HG03442 (cell line): ENCODE measurements around the gene NF1.
"Not testable (repeated sequence)": the region's sequence is repeated elsewhere in the genome, so short reads cannot be mapped to it uniquely, and the experiment has no call there.

Source experiments
- ATAC-seq: cut with Tn5 transposase; IDR thresholded peaks from one replicate; pipeline ENCODE4 v1.9.1; 2021; ENCODE audit warnings: mild to moderate bottlenecking, moderate library complexity; ENCODE audit not compliant: unreplicated experiment

The NF1 gene

DNA sequence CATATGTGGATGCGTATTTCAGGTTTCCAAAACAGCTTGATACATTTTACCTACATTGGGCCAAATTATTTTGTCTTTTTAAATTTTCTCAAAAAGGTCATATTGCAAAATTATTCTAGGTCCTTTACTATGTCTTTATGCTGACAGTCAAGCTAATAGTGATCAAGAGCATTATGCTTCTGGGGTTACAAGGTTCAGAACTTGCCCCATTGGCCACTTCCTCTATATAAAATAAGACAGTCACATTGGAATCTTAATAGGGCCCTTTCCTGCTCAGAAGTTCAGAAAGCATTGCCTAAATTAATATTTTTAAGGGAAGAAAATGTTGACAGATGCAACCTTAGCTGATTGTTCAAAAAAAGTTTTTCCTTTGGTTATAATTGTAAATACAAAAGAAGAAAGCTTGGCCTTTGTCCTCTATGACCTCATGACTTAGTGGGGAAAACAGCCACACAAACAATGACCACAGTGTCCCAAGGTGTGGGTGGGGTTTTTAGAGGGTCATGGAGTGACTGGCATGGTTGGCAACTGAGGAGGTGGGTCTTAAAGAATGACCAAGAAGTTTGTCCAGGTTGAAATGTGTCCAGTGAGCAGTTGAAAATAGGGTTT lies 284.9 kb downstream of the NF1 start:
- no peak for ATAC-seq

- no peak for ATAC-seq
These were observed 286.4 kb downstream of the NF1 start for GRCh38 chr17:31381165-31381668.

DNA sequence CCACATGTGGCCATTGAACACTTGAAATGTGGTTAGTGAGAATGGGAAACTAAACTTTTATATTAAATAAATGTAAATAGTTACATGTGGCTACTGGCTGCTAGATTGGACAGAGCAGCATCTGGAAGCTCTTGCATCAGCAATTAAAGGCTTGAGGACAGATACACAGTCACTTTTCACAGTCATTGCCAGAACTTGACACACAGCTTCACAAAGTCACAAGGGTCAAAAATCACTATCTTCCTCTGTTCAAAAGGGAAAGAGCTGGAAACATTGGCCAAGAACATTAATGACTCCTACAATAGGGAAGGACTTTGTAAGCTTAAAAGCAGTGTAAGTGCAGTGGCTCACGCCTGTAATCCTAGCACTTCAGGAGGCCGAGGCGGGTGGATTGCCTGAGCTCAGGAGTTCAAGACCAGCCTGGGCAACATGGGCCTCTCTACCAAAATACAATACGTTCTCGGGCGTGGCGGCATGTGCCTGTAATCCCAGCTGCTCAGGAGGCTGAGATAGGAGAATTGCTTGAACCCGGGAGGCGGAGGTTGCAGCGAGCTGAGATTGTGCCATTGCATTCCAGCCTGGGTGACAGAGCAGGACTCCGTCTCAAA lies 288.0 kb downstream of the NF1 start:
- ATAC-seq: not testable (repeated sequence)

DNA sequence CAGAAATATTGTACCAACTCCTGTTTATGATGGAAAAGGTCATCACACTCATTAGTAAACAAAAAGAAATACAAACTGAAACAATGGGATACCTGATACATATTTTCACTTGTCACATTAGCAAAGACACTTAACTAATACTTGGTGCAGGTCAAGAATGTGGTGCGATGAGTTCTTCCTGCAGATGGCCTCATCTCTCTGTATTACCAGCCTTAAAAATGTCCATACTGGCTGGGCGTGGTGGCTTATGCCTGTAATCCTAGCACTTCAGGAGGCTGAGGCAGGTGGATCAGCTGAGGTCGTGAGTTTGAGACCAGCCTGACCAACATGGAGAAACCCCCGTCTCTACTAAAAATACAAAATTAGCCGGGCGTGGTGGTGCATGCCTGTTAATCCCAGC lies 288.7 kb downstream of the NF1 start:
- not testable (repeated sequence) for ATAC-seq

DNA sequence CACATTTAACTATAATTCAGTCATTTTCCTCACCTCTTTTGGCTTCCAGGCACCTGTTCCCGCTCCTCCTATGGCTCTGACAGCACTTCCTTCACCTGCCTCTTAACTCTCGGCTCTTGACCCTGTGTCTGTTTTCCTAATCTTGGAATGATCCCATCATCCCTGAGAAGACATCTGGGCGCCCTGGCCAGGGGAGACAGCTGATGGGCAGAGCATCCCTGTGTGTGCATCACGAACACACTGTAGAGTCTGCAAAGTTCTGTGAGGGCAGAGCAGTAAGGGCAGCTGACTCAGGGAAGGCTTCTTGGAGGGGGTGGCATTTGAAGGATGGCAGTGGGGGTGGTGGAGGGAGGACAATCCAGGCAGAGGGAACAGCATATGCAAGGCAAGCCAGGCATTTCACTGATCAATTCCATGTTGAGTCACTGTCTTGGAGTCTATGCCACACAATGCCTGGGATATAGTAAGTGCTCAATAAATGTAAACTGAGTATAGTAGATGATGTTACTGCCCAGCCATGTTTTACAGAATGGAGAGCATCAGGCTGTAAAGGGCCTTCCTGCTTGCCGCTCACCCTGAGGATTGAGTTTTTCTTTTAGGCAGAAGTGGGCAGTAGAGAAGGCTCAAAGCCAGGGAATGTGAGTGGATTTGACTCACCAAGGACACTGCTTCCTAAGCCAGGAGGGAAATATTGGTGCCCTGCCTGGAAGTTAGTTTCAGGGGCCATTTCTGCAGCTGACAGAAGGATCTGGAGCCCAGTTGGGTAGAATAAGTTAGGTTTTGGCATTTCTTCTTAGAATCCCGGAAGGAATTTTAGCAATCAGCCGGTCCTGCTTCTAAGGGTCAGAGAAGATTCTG lies 290.9 kb downstream of the NF1 start:
- no peak for ATAC-seq

- no peak for ATAC-seq
These were observed 291.8 kb downstream of the NF1 start for GRCh38 chr17:31386542-31387075.

- no peak for ATAC-seq
These were observed 292.7 kb downstream of the NF1 start for GRCh38 chr17:31387438-31387837.

DNA sequence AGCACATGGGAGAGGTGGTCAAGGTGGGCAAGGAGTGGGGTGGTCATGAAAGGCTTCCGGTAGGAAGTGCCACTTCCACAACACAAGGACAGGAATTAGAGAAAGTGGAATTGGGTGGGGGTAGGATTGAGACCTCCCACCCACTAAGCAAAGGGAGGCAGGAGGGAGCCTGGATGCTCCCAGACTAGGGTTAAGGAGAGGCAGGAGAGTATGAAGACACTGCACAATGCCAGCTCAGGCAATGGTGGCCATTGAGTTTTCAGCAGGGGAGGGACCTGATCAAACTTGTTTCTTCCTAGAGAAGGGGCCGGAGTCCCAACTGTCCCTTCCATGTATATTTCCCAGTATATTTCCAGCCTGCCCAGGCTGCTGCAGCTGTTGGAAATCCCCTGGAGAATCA lies 293.6 kb downstream of the NF1 start:
- no peak for ATAC-seq

DNA sequence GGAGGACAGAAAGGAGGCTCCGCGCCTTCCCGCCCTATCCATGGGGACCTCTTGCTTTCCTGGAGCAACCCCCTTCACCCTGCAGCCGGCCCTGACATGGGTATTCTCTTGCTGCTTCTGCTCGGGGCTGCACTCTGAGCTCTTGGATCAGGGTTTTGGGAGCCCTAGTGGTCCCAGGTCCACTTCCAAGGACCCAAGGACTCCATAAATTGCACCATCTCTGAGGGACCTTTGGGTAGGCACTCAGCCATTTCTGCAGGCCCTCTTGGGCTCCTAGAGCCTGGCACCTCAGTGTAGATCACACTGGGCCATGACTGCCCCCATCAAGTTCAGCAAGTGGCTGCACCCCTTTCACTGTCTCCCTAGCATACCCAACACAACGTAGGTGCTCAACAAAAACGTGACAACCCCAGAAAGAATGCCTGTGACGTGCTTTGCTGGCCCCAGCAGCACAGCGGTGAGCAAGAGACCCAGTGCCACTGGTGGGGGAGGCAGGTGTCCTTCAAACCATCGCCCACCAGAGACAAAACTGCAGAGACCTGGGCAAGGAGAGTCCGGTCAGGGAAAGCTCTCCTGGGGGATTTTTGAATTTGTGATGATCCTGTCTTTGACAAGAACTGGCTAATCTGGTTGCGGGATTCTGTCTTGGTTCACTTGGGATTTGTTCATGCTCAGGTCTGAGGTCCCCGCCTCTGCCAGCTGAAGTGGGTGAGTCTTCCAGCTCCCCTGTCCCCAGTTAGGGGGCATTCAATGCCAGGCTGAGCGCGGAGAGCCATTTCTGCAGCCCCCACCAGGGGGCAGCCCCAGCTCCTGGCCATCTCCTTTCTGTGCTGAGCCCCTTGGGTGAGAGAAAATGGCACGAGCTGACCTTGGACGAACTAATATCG lies 294.2 kb downstream of the NF1 start:
- ATAC-seq: no peak

- ATAC-seq: no peak
These were observed 295.0 kb downstream of the NF1 start for GRCh38 chr17:31389657-31390381.

- no peak for ATAC-seq
These were observed 295.6 kb downstream of the NF1 start for GRCh38 chr17:31390426-31390747.

DNA sequence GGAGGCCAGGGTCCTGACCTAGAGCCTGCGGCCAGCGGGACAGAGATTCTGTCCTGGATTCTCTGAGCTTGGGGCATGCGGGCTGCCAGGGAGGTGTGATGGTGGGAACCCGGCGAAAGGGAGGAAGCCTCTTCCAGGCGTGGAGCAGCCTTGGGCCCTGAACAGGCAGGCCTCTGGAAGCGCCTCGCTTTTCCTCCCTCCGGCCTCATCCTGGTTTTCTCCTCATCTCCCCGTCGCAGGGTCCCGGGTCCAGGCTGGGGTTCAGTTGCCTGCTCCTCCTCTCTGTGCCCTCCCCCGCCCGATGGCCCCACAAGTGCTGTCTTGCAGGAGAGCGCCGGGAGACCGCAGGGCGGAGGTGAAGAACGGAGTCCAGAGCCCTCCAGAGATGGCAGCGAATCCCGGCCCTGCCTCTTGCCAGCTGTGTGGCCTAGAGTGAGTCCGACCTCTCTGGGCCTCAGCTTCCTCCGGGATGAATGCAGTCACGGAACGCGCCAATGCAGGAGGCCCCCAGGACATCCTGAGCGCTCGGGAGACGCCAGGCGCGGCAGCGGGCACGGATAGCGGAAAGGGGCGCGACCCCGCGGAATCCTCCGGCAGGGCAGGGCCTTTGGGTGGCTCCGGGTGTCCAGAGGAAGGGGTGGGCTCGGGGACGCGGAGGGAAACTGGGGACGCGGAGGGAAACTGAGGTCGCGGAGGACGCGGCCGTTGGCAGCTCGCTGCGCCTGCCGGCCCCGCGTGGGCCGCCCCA lies 296.1 kb downstream of the NF1 start:
- ATAC-seq: no peak

- no peak for ATAC-seq
These were observed 296.7 kb downstream of the NF1 start, which contains the start of gene RAB11FIP4 for GRCh38 chr17:31391496-31391949. Gene RAB11FIP4 (plus strand): TSS chr17:31391675. CDS start chr17:31391853, 178 bp downstream.

- no peak for ATAC-seq
These were observed 297.5 kb downstream of the NF1 start for GRCh38 chr17:31392002-31392855.

GRCh38 chr17:31392856-31393748 lies 298.3 kb downstream of the NF1 start:
- ATAC-seq: no peak

DNA sequence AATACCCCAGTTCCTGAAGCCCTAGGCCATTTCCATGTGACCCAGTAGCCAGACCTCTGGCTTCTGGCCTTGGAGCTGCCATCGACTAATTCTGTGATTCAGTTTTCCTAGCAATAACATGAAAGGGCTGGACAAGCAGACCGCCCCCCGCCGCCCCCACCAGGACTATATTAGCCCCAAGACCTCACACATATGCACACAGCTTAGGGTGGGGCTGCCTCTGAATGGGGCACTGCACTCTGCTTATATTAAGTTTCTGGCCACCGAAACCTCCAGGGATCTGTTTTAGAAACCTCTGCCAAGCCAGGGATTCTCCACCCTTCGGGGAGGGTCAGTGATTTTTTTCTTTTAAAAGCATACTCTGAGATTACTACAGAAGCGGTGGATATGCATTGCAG lies 299.0 kb downstream of the NF1 start:
- no peak for ATAC-seq

DNA sequence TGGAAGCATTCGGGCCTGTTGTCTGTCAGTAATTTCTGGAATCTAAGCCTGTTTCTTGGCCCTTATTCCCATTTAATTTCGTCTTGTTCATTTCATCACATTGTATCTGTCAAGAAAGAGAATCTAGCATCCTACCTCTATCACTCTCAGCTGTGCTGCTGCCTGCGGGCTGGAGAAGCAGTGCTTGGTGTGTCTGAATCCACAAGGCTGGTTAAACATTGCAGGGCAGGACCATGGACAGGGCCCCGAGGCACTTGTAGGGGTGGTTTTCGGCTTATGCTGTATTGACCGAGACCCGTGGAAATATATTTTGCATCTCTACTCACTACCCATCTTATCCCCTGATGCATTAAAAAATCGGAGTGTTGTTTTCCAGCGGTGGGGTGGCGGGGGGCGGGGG lies 299.8 kb downstream of the NF1 start:
- no peak for ATAC-seq
